Measurements from ENCODE around the gene ARVCF. TPM values are rescaled to one million over a fixed set of nuclear protein-coding genes. Genes with fewer than 3 reads are reported as not detected.

The ARVCF gene
- total and polyA plus RNA-seq, 9 of the 15 experiments (the other 6 are each of a cell fraction or from before 2014, with no cell fraction given) = 0.03 to 97.4 (median 15.6) TPM

DNA sequence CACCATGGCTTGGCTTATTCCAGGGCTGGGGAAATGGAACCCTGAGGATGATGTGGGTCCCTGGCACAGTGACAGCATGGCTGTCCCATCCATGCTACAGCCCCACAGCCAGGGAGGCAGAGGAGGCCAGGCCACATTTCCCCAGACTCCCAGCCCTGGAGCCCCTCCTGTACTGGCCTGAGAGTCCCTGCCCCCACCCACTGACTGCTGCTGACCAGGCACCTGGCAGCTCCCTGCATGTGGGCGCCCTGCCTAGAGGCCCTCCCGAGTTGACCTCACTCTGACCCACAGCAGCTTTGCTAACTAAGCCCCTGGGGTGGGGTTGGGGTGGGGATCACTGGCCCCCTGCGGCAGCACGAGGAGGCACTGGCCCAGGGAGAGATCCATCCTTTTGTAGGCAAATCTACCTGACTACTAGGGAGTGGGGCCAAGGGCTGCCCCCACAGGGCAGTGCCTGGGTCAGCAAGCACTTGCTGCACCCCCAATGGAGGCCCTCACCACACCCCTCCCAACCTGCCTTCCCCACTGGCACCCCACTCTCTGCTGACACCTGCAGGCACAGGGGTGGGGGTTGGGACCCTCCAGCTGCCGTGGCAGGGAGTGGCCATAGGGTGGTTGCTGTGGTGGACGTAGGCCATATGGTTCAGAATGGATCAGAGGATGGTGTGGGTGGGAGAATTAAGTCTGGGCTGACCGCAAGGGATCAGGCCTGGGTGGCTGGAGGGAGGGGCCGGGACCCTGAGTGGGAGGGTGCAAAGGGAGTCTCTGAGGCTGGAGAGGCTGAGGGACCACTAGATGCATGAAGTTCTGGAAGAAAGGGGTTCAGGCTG is 17.4 kb downstream of the ARVCF start (continued):
- TF ChIP-seq, protein P1, sequence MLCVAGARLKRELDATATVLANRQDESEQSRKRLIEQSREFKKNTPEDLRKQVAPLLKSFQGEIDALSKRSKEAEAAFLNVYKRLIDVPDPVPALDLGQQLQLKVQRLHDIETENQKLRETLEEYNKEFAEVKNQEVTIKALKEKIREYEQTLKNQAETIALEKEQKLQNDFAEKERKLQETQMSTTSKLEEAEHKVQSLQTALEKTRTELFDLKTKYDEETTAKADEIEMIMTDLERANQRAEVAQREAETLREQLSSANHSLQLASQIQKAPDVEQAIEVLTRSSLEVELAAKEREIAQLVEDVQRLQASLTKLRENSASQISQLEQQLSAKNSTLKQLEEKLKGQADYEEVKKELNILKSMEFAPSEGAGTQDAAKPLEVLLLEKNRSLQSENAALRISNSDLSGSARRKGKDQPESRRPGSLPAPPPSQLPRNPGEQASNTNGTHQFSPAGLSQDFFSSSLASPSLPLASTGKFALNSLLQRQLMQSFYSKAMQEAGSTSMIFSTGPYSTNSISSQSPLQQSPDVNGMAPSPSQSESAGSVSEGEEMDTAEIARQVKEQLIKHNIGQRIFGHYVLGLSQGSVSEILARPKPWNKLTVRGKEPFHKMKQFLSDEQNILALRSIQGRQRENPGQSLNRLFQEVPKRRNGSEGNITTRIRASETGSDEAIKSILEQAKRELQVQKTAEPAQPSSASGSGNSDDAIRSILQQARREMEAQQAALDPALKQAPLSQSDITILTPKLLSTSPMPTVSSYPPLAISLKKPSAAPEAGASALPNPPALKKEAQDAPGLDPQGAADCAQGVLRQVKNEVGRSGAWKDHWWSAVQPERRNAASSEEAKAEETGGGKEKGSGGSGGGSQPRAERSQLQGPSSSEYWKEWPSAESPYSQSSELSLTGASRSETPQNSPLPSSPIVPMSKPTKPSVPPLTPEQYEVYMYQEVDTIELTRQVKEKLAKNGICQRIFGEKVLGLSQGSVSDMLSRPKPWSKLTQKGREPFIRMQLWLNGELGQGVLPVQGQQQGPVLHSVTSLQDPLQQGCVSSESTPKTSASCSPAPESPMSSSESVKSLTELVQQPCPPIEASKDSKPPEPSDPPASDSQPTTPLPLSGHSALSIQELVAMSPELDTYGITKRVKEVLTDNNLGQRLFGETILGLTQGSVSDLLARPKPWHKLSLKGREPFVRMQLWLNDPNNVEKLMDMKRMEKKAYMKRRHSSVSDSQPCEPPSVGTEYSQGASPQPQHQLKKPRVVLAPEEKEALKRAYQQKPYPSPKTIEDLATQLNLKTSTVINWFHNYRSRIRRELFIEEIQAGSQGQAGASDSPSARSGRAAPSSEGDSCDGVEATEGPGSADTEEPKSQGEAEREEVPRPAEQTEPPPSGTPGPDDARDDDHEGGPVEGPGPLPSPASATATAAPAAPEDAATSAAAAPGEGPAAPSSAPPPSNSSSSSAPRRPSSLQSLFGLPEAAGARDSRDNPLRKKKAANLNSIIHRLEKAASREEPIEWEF (CRISPR knock-in tag; IDR thresholded peaks at IDR 0.05) = no peak
- TF ChIP-seq, protein P2, sequence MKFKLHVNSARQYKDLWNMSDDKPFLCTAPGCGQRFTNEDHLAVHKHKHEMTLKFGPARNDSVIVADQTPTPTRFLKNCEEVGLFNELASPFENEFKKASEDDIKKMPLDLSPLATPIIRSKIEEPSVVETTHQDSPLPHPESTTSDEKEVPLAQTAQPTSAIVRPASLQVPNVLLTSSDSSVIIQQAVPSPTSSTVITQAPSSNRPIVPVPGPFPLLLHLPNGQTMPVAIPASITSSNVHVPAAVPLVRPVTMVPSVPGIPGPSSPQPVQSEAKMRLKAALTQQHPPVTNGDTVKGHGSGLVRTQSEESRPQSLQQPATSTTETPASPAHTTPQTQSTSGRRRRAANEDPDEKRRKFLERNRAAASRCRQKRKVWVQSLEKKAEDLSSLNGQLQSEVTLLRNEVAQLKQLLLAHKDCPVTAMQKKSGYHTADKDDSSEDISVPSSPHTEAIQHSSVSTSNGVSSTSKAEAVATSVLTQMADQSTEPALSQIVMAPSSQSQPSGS (CRISPR knock-in tag; IDR thresholded peaks at IDR 0.05) = no peak
- no peak for TF ChIP-seq ZNF174 (CRISPR knock-in tag; IDR thresholded peaks at IDR 0.05)
- TF ChIP-seq XRCC5 (IDR thresholded peaks at IDR 0.05; ENCODE audit: low read depth, low read length) = no peak
- TF ChIP-seq, protein P3, sequence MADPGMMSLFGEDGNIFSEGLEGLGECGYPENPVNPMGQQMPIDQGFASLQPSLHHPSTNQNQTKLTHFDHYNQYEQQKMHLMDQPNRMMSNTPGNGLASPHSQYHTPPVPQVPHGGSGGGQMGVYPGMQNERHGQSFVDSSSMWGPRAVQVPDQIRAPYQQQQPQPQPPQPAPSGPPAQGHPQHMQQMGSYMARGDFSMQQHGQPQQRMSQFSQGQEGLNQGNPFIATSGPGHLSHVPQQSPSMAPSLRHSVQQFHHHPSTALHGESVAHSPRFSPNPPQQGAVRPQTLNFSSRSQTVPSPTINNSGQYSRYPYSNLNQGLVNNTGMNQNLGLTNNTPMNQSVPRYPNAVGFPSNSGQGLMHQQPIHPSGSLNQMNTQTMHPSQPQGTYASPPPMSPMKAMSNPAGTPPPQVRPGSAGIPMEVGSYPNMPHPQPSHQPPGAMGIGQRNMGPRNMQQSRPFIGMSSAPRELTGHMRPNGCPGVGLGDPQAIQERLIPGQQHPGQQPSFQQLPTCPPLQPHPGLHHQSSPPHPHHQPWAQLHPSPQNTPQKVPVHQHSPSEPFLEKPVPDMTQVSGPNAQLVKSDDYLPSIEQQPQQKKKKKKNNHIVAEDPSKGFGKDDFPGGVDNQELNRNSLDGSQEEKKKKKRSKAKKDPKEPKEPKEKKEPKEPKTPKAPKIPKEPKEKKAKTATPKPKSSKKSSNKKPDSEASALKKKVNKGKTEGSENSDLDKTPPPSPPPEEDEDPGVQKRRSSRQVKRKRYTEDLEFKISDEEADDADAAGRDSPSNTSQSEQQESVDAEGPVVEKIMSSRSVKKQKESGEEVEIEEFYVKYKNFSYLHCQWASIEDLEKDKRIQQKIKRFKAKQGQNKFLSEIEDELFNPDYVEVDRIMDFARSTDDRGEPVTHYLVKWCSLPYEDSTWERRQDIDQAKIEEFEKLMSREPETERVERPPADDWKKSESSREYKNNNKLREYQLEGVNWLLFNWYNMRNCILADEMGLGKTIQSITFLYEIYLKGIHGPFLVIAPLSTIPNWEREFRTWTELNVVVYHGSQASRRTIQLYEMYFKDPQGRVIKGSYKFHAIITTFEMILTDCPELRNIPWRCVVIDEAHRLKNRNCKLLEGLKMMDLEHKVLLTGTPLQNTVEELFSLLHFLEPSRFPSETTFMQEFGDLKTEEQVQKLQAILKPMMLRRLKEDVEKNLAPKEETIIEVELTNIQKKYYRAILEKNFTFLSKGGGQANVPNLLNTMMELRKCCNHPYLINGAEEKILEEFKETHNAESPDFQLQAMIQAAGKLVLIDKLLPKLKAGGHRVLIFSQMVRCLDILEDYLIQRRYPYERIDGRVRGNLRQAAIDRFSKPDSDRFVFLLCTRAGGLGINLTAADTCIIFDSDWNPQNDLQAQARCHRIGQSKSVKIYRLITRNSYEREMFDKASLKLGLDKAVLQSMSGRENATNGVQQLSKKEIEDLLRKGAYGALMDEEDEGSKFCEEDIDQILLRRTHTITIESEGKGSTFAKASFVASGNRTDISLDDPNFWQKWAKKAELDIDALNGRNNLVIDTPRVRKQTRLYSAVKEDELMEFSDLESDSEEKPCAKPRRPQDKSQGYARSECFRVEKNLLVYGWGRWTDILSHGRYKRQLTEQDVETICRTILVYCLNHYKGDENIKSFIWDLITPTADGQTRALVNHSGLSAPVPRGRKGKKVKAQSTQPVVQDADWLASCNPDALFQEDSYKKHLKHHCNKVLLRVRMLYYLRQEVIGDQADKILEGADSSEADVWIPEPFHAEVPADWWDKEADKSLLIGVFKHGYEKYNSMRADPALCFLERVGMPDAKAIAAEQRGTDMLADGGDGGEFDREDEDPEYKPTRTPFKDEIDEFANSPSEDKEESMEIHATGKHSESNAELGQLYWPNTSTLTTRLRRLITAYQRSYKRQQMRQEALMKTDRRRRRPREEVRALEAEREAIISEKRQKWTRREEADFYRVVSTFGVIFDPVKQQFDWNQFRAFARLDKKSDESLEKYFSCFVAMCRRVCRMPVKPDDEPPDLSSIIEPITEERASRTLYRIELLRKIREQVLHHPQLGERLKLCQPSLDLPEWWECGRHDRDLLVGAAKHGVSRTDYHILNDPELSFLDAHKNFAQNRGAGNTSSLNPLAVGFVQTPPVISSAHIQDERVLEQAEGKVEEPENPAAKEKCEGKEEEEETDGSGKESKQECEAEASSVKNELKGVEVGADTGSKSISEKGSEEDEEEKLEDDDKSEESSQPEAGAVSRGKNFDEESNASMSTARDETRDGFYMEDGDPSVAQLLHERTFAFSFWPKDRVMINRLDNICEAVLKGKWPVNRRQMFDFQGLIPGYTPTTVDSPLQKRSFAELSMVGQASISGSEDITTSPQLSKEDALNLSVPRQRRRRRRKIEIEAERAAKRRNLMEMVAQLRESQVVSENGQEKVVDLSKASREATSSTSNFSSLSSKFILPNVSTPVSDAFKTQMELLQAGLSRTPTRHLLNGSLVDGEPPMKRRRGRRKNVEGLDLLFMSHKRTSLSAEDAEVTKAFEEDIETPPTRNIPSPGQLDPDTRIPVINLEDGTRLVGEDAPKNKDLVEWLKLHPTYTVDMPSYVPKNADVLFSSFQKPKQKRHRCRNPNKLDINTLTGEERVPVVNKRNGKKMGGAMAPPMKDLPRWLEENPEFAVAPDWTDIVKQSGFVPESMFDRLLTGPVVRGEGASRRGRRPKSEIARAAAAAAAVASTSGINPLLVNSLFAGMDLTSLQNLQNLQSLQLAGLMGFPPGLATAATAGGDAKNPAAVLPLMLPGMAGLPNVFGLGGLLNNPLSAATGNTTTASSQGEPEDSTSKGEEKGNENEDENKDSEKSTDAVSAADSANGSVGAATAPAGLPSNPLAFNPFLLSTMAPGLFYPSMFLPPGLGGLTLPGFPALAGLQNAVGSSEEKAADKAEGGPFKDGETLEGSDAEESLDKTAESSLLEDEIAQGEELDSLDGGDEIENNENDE (IDR thresholded peaks at IDR 0.05; ENCODE audit: low read depth, low read length) = peak; percentile 53
- TF ChIP-seq TRIM24 (IDR thresholded peaks at IDR 0.05) = no peak
- no peak for TF ChIP-seq DIDO1 (tag; IDR thresholded peaks at IDR 0.05; ENCODE audit: low read depth)
- no peak for TF ChIP-seq POLR2AphosphoS5 (IDR thresholded peaks at IDR 0.05; ENCODE audit: control insufficient read depth, insufficient read depth, low read depth, low read length)

Data from K562 (cell line).